GM21360 (cell line): ENCODE data around the gene SAPCD1.
"Not testable (repeated sequence)": the region's sequence is repeated elsewhere in the genome, so short reads cannot be mapped to it uniquely, and the experiment has no call there.

ENCODE experiments used
- ATAC-seq: cut with Tn5 transposase; IDR thresholded peaks from one replicate; pipeline ENCODE4 v1.9.1; 2021; ENCODE audit warnings: mild to moderate bottlenecking, moderate library complexity; ENCODE audit not compliant: unreplicated experiment

The SAPCD1 gene

GRCh38 chr6:31776485-31776988 lies 14.1 kb downstream of the SAPCD1 start:
- ATAC-seq, result peak; percentile 14

GRCh38 chr6:31776989-31777666 lies 14.7 kb downstream of the SAPCD1 start, which contains the start of gene VWA7:
Gene VWA7, minus strand, starts transcription at chr6:31777328. Its CDS starts 549 bp downstream, at chr6:31776779.
- peak; percentile 62 for ATAC-seq

- ATAC-seq, result no peak
Measured at GRCh38 chr6:31777667-31778050, 15.2 kb downstream of the SAPCD1 start.

GRCh38 chr6:31778193-31778592 lies 15.7 kb downstream of the SAPCD1 start:
- no peak for ATAC-seq

- ATAC-seq, result no peak
Measured at GRCh38 chr6:31778999-31779885, 16.8 kb downstream of the SAPCD1 start.

- ATAC-seq, result no peak
Measured at GRCh38 chr6:31779908-31780307, 17.5 kb downstream of the SAPCD1 start.

- ATAC-seq, result no peak
Measured at GRCh38 chr6:31780507-31781243, 18.2 kb downstream of the SAPCD1 start.

GRCh38 chr6:31781244-31782125 lies 19.0 kb downstream of the SAPCD1 start:
- ATAC-seq, result no peak

- no peak for ATAC-seq
Measured at GRCh38 chr6:31782126-31782855, 19.8 kb downstream of the SAPCD1 start.

- ATAC-seq, result no peak
Measured at GRCh38 chr6:31784098-31784925, 21.9 kb downstream of the SAPCD1 start.

GRCh38 chr6:31785475-31785874 lies 23.0 kb downstream of the SAPCD1 start:
- no peak for ATAC-seq

GRCh38 chr6:31791324-31792089 lies 29.1 kb downstream of the SAPCD1 start:
- no peak for ATAC-seq

GRCh38 chr6:31792090-31792374 lies 29.6 kb downstream of the SAPCD1 start:
- ATAC-seq, result no peak

GRCh38 chr6:31792761-31793171 lies 30.3 kb downstream of the SAPCD1 start:
- ATAC-seq, result no peak

GRCh38 chr6:31793927-31794245 lies 31.4 kb downstream of the SAPCD1 start:
- not testable (repeated sequence) for ATAC-seq

- no peak for ATAC-seq
Measured at GRCh38 chr6:31794294-31794865, 31.9 kb downstream of the SAPCD1 start.

- ATAC-seq, result peak; percentile 18
Measured at GRCh38 chr6:31794866-31795615, 32.6 kb downstream of the SAPCD1 start.
